Femur (tissue), 1 donor: ENCODE data around the gene SNAPC1.

Experiments used
- DNase-seq: peaks from one replicate; pipeline ENCODE4 v3.0.0-alpha.2; 2017

SNAPC1 gene

GRCh38 chr14:61813096-61813606 lies 50.9 kb downstream of the SNAPC1 start:
- DNase-seq = peak; percentile 32

DNA sequence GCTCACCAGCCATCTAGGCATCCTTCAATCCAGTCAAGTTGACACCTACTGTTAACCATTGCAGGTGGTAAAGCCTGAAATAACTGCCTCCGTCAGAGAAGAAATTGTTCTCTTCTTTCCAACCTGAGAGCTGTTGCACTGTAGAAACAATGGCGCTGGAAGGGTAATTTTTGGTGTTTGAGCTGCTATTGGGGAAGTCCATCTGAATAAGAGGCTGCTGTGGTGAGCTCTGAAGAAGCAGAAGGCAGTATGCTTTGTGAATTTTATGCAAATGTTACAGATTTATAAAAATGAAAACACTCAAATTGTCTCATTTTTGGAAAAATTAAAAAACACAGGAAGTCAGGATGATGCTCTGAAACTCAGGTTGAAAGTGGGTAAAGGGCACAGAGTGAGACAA lies 60.2 kb downstream of the SNAPC1 start:
- no peak for DNase-seq

- DNase-seq = no peak
These were observed 70.6 kb downstream of the SNAPC1 start for GRCh38 chr14:61832783-61833182.

- no peak for DNase-seq
These were observed 74.0 kb downstream of the SNAPC1 start for GRCh38 chr14:61836184-61836583.

GRCh38 chr14:61836807-61837206 lies 74.6 kb downstream of the SNAPC1 start:
- DNase-seq = no peak

DNA sequence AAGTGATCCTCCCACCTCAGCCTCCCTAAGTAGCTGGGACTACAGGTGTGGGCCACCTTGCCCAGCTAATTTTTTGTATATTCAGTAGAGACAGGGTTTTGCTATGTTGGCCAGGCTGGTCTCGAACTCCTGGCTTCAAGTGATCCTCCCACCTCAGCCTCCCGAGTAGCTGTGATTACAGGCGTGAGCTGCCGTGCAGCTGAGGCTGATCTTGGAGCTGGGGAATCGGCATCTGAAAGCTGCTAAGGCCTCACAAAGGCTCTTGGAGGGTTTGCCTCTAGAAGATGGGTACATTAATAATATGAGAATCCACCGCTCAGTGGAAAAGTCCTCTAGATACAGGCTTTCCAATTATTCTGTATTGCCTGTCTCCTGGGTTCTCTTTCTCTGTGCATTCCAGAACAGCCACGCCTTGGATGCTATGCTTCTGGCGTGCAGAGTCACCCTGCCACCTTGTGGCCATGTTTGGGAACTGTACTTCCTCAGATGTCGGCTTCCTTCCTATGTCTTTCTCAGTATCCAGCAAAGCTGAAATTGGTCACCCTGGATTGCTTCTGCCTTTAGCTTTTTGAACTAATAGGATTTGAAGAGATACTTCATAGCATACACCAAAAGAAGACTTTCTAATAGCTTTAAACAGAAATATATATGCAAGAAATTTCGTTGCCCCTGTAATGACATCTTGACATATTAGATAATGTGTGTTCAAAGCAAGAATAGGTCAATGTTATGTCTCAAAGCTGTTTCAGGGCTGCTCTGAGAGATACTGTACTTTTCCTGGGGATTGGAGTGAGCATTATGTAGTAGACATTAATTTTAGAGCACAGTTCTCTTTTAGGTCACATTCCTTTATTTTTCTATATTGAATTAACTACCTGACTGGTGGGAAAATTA lies 75.4 kb downstream of the SNAPC1 start:
- peak; percentile 84 for DNase-seq

DNA sequence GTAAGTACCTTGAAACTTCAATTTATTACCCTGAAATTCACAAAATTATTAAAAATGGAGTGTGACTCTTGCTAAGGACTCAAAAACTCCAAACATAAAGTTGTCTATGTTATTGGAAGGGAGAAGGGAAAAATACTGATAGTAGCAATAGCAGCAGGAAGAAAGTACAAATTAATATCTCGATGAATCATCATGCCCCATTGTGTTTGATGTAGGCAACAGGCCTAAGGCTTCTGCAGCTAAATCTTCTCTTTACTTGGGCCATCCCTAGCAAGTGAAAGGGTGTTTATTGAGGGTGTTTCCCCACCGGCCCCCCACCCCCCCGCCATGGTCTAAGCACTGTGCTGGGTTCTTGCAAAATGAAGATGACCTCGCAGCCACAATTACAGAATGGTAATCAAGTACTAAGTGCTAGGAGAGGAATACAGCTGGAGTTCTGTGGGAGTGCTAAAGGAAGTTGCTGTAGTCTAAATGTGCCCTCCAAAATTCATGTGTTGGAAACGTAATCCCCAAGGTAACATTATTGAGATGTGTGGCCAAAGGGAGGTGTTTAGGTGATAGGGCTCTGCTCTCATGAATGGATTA lies 76.5 kb downstream of the SNAPC1 start:
- no peak for DNase-seq

DNA sequence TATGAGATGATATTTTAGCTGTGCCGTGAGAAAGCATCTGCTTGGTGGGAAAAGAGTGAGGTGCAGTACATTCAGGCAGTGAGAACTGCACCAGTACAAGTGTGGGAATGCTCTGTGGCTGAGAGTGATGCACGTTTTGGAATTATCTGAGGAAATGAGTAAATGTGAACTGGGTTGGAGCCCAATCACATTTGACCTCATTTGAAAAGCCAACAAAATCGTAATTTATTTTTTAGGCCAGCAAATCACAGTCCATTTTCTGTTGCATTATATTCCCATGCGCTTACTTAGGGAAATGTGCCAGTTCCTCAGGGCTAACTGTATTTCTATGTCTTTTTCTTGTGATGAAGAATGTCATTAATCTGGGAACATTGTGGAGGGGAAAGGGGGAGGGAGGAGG lies 77.3 kb downstream of the SNAPC1 start:
- DNase-seq = no peak

- no peak for DNase-seq
These were observed 78.9 kb downstream of the SNAPC1 start for GRCh38 chr14:61841145-61841544.
